ENCODE measurements around the gene ZBTB38.
A peak's percentile ranks its signal among the peaks of the same experiment; 100 is the strongest.

Gene ZBTB38

GRCh38 chr3:141366285-141367037 lies 1.8 kb upstream of the ZBTB38 start:
- no peak for DNase-seq (ENCODE audit: low read depth)

- no peak for DNase-seq (ENCODE audit: low read depth)
These were observed 1.1 kb upstream of the ZBTB38 start for GRCh38 chr3:141367038-141367730.

- no peak for DNase-seq (ENCODE audit: low read depth)
These were observed 856 bp downstream of the ZBTB38 start for GRCh38 chr3:141368925-141369794.

GRCh38 chr3:141370065-141370533 lies 1.8 kb downstream of the ZBTB38 start:
- DNase-seq (ENCODE audit: low read depth): peak; percentile 33

GRCh38 chr3:141371882-141372281 lies 3.6 kb downstream of the ZBTB38 start:
- DNase-seq (ENCODE audit: low read depth): no peak

- no peak for DNase-seq (ENCODE audit: low read depth)
These were observed 4.4 kb downstream of the ZBTB38 start for GRCh38 chr3:141372656-141373055.

GRCh38 chr3:141373232-141373631 lies 4.9 kb downstream of the ZBTB38 start:
- no peak for DNase-seq (ENCODE audit: low read depth)

- no peak for DNase-seq (ENCODE audit: low read depth)
These were observed 5.6 kb downstream of the ZBTB38 start for GRCh38 chr3:141373768-141374526.

GRCh38 chr3:141375381-141376301 lies 7.3 kb downstream of the ZBTB38 start:
- no peak for DNase-seq (ENCODE audit: low read depth)

GRCh38 chr3:141377377-141377776 lies 9.1 kb downstream of the ZBTB38 start:
- DNase-seq (ENCODE audit: low read depth): no peak

GRCh38 chr3:141378556-141378955 lies 10.3 kb downstream of the ZBTB38 start:
- DNase-seq (ENCODE audit: low read depth): no peak

GRCh38 chr3:141379250-141379966 lies 11.1 kb downstream of the ZBTB38 start:
- DNase-seq (ENCODE audit: low read depth): peak; percentile 12

- no peak for DNase-seq (ENCODE audit: low read depth)
These were observed 12.0 kb downstream of the ZBTB38 start for GRCh38 chr3:141380279-141380678.

GRCh38 chr3:141380987-141381386 lies 12.7 kb downstream of the ZBTB38 start:
- no peak for DNase-seq (ENCODE audit: low read depth)

GRCh38 chr3:141382571-141382970 lies 14.3 kb downstream of the ZBTB38 start:
- no peak for DNase-seq (ENCODE audit: low read depth)

- DNase-seq (ENCODE audit: low read depth): no peak
These were observed 15.3 kb downstream of the ZBTB38 start for GRCh38 chr3:141383555-141384129.

GRCh38 chr3:141384157-141384556 lies 15.9 kb downstream of the ZBTB38 start:
- no peak for DNase-seq (ENCODE audit: low read depth)

- DNase-seq (ENCODE audit: low read depth): no peak
These were observed 16.3 kb downstream of the ZBTB38 start for GRCh38 chr3:141384575-141384974.

- DNase-seq (ENCODE audit: low read depth): no peak
These were observed 17.3 kb downstream of the ZBTB38 start for GRCh38 chr3:141385406-141386125.

Measured in activated T-helper 1 cell treated with Interleukin-2 at 50 U/mL for 16 hours (primary cell).